Fibroblast of skin of back (primary cell): Measurements from ENCODE around the gene SGSM1.
A peak's percentile ranks its signal among the peaks of the same experiment; 100 is the strongest.

ENCODE experiments used
- DNase-seq: peaks from one replicate; pipeline ENCODE4 v3.0.0-alpha.2; 2013

The SGSM1 gene

GRCh38 chr22:24951942-24952836, 146.2 kb downstream of the SGSM1 start, which contains the start of gene KIAA1671:
Gene KIAA1671, plus strand, starts transcription at chr22:24952716. Its CDS starts 75,284 bp downstream, at chr22:25028000.
- DNase-seq = peak; percentile 60

GRCh38 chr22:24952837-24953383, 146.9 kb downstream of the SGSM1 start:
- peak; percentile 36 for DNase-seq

- DNase-seq = no peak
These were observed 147.5 kb downstream of the SGSM1 start for GRCh38 chr22:24953384-24954113.

GRCh38 chr22:24954114-24954463, 148.1 kb downstream of the SGSM1 start:
- no peak for DNase-seq

GRCh38 chr22:24954856-24955255, 148.8 kb downstream of the SGSM1 start:
- DNase-seq = no peak

GRCh38 chr22:24957043-24957442, 151.0 kb downstream of the SGSM1 start:
- no peak for DNase-seq

GRCh38 chr22:24961217-24961844, 155.3 kb downstream of the SGSM1 start:
- DNase-seq = no peak

- DNase-seq = no peak
These were observed 156.1 kb downstream of the SGSM1 start for GRCh38 chr22:24962094-24962493.

GRCh38 chr22:24962835-24963234, 156.8 kb downstream of the SGSM1 start:
- DNase-seq = no peak

- no peak for DNase-seq
These were observed 158.4 kb downstream of the SGSM1 start for GRCh38 chr22:24964441-24964840.

GRCh38 chr22:24965822-24966626, 160.0 kb downstream of the SGSM1 start:
- no peak for DNase-seq

- DNase-seq = no peak
These were observed 162.1 kb downstream of the SGSM1 start for GRCh38 chr22:24968066-24968561.

- peak; percentile 48 for DNase-seq
These were observed 163.7 kb downstream of the SGSM1 start for GRCh38 chr22:24969560-24970301.

GRCh38 chr22:24972369-24972768, 166.4 kb downstream of the SGSM1 start:
- DNase-seq = no peak

- DNase-seq = no peak
These were observed 167.9 kb downstream of the SGSM1 start for GRCh38 chr22:24973872-24974271.

GRCh38 chr22:24975125-24975640, 169.2 kb downstream of the SGSM1 start:
- DNase-seq = no peak

- no peak for DNase-seq
These were observed 169.9 kb downstream of the SGSM1 start for GRCh38 chr22:24975813-24976341.

GRCh38 chr22:24976442-24977218, 170.6 kb downstream of the SGSM1 start:
- no peak for DNase-seq
